NCI-H748 (cell line): ENCODE measurements around the gene CORO6.

ENCODE experiments used
- DNase-seq: peaks from one replicate; lab custom pipeline; 2025; ENCODE audit not compliant: unreplicated experiment; lab: John Stamatoyannopoulos, UW

Gene CORO6

GRCh38 chr17:29567304-29567553, 55.5 kb downstream of the CORO6 start:
- peak; percentile 68 for DNase-seq

DNA sequence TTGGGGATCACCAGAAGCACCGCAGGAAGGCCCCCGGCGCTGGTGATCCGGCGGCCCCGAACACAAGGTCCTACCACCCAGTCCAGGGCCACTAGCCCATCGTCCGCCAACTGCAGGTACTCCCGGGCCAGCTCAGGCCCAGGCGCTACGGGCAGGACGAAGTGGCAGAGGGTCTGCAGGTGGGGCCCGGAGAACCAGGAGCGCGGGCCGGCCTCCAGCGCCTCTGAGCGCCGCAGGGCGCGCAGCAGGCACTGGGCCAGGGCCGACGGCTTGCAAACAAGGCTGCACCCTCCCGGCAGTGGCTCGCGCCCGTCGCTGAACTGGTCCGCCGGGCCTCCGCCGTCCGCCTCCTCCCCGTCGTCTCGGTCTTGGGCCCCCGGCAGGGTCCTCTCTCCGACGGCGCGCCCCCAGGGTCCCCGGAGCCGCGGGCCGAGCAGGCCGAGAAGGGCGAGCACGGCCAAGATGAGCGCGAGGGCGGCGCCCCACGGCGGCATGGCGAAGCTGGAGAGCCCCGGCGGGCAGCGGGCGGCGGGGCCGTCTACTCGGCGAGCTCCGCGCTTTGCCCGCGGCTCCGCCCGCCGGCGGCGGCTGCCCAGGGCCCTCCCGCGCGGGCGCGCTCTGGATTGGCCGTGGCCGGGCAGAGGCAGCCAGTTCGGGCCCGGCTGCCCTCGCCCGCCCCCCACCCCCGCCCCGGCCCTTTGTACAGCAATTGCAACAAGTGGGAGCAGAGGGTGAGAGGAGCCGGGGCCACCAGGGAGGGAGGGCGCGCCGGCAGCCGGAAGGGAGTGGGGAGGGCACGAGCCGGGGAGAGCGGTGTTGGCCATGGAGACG, 56.0 kb downstream of the CORO6 start, which contains the start of gene ABHD15:
Gene ABHD15, minus strand, starts transcription at position 565 of the 831 bp plus-strand sequence. Its CDS starts 71 bp downstream, at position 494.
- peak; percentile 81 for DNase-seq

DNA sequence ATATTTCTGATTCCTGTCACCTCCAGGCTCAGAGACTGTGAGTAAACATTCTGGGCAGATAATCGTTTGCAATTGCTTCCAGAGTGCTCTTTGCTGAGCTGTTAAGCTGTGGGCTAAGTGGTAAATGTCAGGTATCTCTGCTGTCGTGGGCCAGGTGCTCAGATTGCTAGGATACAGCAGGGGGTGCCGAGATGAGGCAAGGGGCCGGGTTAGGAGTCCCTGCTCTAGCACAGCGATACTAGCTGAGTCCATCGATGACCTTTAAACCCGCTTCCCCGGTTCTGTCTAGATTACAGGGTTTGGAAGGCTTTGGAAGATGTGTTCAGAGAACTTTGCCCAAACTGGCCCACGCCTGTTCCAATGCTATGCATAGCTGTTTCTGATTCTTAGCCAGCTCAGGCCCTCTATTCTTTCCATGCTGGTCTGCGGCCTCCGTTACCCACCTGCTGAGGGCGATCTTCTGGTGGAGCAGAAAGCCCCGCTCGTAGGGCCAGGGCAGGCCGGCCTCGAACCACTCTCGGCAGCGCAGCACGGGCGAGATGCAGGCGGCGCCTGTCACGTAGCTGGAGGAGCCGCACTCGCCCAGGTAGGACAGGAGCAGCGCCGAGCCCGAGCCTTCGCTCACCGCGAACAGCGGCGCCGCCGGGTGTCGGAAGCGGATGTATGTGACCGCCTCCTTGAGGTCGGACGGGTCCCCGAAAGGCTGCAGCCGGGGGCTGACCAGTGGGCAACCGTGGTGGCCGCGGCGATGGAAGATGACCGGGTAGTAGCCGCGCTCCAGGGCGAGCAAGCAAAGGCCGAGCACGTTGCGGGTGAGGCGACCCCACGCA, 56.9 kb downstream of the CORO6 start:
- DNase-seq: peak; percentile 95
